A549 (cell line): ENCODE measurements around the gene USP6NL.

Experiments
- EP300 ChIP-seq, 2 experiments: fragments of >200 bp; sonication (Bioruptor Twin); formaldehyde crosslinking; IDR thresholded peaks; 2 replicates in 1 of 2; 3 replicates in 1 of 2; pipeline ENCODE4 v1.6.1; 2016 to 2017
- HOXA7 ChIP-seq: fragments of 250-450 bp; sonication (Bioruptor Pico); IDR thresholded peaks from 2 replicates; pipeline ENCODE4 v1.5.0; 2020; ENCODE audit warnings: mild to moderate bottlenecking, moderate library complexity
- JUN ChIP-seq, 2 experiments: fragments of >200 bp; sonication (Bioruptor Twin); formaldehyde crosslinking; IDR thresholded peaks; 2 replicates in 1 of 2; 3 replicates in 1 of 2; pipeline ENCODE4 v1.6.1; 2016 to 2017
- MAX ChIP-seq: IDR thresholded peaks from 2 replicates; pipeline ENCODE4 v1.6.1; 2012
- POLR2AphosphoS2 ChIP-seq: conservative IDR thresholded peaks from 2 replicates; pipeline ENCODE4 v1.6.1; 2012; ENCODE audit warnings: low read length, improper control_type of control experiment, inconsistent platforms
- RCOR1 ChIP-seq: fragments of 150-350 bp; IDR thresholded peaks from 2 replicates; pipeline ENCODE4 v1.6.1; 2014; ENCODE audit warnings: antibody characterized with exemption, low read length, low read depth
- TF ChIP-seq, protein P1 (sequence below): fragments of >200 bp; sonication (Bioruptor Twin); formaldehyde crosslinking; IDR thresholded peaks from 3 replicates; pipeline ENCODE4 v1.5.1; 2016
- TF ChIP-seq, protein P2 (sequence below): fragments of >200 bp; sonication (Bioruptor Twin); formaldehyde crosslinking; IDR thresholded peaks from 3 replicates; pipeline ENCODE4 v1.6.1; 2016

GRCh38 chr10:11489591-11489990, 121.9 kb downstream of the USP6NL start:
- TF ChIP-seq JUN (IDR thresholded peaks at IDR 0.05) (no peak), RCOR1 (no peak), POLR2AphosphoS2 (no peak), HOXA7 (CRISPR knock-in tag) (no peak), MAX (no peak), EP300 (IDR thresholded peaks at IDR 0.05) (no peak)
- TF ChIP-seq, protein P1, sequence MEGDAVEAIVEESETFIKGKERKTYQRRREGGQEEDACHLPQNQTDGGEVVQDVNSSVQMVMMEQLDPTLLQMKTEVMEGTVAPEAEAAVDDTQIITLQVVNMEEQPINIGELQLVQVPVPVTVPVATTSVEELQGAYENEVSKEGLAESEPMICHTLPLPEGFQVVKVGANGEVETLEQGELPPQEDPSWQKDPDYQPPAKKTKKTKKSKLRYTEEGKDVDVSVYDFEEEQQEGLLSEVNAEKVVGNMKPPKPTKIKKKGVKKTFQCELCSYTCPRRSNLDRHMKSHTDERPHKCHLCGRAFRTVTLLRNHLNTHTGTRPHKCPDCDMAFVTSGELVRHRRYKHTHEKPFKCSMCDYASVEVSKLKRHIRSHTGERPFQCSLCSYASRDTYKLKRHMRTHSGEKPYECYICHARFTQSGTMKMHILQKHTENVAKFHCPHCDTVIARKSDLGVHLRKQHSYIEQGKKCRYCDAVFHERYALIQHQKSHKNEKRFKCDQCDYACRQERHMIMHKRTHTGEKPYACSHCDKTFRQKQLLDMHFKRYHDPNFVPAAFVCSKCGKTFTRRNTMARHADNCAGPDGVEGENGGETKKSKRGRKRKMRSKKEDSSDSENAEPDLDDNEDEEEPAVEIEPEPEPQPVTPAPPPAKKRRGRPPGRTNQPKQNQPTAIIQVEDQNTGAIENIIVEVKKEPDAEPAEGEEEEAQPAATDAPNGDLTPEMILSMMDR = no peak
- TF ChIP-seq, protein P2, sequence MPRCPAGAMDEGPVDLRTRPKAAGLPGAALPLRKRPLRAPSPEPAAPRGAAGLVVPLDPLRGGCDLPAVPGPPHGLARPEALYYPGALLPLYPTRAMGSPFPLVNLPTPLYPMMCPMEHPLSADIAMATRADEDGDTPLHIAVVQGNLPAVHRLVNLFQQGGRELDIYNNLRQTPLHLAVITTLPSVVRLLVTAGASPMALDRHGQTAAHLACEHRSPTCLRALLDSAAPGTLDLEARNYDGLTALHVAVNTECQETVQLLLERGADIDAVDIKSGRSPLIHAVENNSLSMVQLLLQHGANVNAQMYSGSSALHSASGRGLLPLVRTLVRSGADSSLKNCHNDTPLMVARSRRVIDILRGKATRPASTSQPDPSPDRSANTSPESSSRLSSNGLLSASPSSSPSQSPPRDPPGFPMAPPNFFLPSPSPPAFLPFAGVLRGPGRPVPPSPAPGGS = no peak
